Measurements from ENCODE around the gene PRKAG2.

PRKAG2 gene

DNA sequence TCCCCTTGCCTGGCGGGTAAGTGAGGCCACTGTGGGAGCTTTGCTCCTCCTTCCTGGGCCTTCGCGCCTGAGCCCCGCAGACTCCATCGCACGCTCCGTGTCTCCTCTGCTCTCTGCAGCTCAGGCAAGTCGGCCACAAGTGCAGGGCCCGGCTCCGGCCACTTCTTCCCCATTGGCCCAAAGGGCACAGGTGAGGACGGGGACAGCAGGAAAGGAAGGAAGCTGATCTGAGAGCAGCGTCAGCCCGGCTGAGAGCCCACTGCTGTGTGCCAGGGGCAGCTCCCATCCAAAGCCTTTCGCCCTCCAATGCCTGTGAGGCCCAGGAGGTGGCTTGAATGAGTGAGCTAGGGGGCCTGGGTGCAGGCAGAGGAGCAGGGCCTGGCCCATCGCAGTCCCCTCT lies 323.6 kb downstream of the PRKAG2 start:
- Histone ChIP-seq H3K4me3 (replicated peaks; ENCODE audit: low read depth, low read length) (no peak overlapping the region), H3K36me3 (ENCODE audit: control insufficient read depth, insufficient read depth, low read length) (no peaks in the 10 kb centered on the region), H3K27me3 (replicated peaks; ENCODE audit: control insufficient read depth, insufficient read depth, low read length) (no peaks in the 10 kb centered on the region)
- TF ChIP-seq, protein P1, sequence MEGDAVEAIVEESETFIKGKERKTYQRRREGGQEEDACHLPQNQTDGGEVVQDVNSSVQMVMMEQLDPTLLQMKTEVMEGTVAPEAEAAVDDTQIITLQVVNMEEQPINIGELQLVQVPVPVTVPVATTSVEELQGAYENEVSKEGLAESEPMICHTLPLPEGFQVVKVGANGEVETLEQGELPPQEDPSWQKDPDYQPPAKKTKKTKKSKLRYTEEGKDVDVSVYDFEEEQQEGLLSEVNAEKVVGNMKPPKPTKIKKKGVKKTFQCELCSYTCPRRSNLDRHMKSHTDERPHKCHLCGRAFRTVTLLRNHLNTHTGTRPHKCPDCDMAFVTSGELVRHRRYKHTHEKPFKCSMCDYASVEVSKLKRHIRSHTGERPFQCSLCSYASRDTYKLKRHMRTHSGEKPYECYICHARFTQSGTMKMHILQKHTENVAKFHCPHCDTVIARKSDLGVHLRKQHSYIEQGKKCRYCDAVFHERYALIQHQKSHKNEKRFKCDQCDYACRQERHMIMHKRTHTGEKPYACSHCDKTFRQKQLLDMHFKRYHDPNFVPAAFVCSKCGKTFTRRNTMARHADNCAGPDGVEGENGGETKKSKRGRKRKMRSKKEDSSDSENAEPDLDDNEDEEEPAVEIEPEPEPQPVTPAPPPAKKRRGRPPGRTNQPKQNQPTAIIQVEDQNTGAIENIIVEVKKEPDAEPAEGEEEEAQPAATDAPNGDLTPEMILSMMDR (IDR thresholded peaks at IDR 0.05; ENCODE audit: insufficient read depth, low read length, poor library complexity, severe bottlenecking) = no peak
- DNase-seq (ENCODE audit: extremely low read depth, insufficient read length) = no peak

- DNase-seq (ENCODE audit: extremely low read depth, insufficient read length) = no peak
- TF ChIP-seq, protein P1 (IDR thresholded peaks at IDR 0.05; ENCODE audit: insufficient read depth, low read length, poor library complexity, severe bottlenecking) = no peak
- H3K36me3 ChIP-seq (ENCODE audit: control insufficient read depth, insufficient read depth, low read length) = no peaks in the 10 kb centered on the region
- no peaks in the 10 kb centered on the region for H3K27me3 ChIP-seq (replicated peaks; ENCODE audit: control insufficient read depth, insufficient read depth, low read length)
- no peak overlapping the region for H3K4me3 ChIP-seq (replicated peaks; ENCODE audit: low read depth, low read length)
Measured at GRCh38 chr7:151552352-151553028, 324.4 kb downstream of the PRKAG2 start.

DNA sequence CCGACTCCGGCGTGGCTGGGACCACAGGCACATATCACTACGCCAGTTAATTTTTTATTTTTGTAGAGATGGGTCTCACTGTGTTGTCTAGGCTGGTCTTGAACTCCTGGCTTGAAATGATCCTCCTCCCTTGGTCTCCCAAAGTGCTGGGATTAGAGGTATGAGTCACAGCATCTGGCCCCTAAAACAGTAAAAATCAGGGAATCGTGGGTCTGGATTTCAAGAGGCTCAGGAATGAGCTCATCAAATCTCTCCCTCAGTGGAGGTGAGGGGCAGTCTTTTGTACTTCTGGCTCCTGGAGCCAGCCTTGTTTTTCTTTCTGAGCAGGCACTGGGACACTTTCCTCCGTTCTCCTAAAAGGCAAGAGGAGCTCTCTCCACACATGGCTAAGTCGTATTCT lies 325.1 kb downstream of the PRKAG2 start:
- Histone ChIP-seq H3K36me3 (ENCODE audit: control insufficient read depth, insufficient read depth, low read length) (no peaks in the 10 kb centered on the region), H3K4me3 (replicated peaks; ENCODE audit: low read depth, low read length) (no peak overlapping the region), H3K27me3 (replicated peaks; ENCODE audit: control insufficient read depth, insufficient read depth, low read length) (no peaks in the 10 kb centered on the region)
- TF ChIP-seq, protein P1 (IDR thresholded peaks at IDR 0.05; ENCODE audit: insufficient read depth, low read length, poor library complexity, severe bottlenecking) = no peak
- DNase-seq (ENCODE audit: extremely low read depth, insufficient read length) = no peak

GRCh38 chr7:151550656-151551286 lies 326.1 kb downstream of the PRKAG2 start:
- Histone ChIP-seq H3K4me3 (replicated peaks; ENCODE audit: low read depth, low read length) (no peak overlapping the region), H3K36me3 (ENCODE audit: control insufficient read depth, insufficient read depth, low read length) (no peaks in the 10 kb centered on the region), H3K27me3 (replicated peaks; ENCODE audit: control insufficient read depth, insufficient read depth, low read length) (no peaks in the 10 kb centered on the region)
- TF ChIP-seq, protein P1 (IDR thresholded peaks at IDR 0.05; ENCODE audit: insufficient read depth, low read length, poor library complexity, severe bottlenecking) = no peak
- DNase-seq (ENCODE audit: extremely low read depth, insufficient read length) = no peak

- TF ChIP-seq, protein P1 (IDR thresholded peaks at IDR 0.05; ENCODE audit: insufficient read depth, low read length, poor library complexity, severe bottlenecking) = no peak
Measured at GRCh38 chr7:151549644-151550043, 327.3 kb downstream of the PRKAG2 start.

More at GRCh38 chr7:151549644-151550043, 327.3 kb downstream of the PRKAG2 start:
- Histone ChIP-seq H3K4me3 (replicated peaks; ENCODE audit: low read depth, low read length) (no peak overlapping the region), H3K27me3 (replicated peaks; ENCODE audit: control insufficient read depth, insufficient read depth, low read length) (no peaks in the 10 kb centered on the region), H3K36me3 (ENCODE audit: control insufficient read depth, insufficient read depth, low read length) (no peaks in the 10 kb centered on the region)
- no peak for DNase-seq (ENCODE audit: extremely low read depth, insufficient read length)
